GM12891 (cell line): ENCODE results near the gene TBC1D22A.
A peak's percentile ranks its signal among the peaks of the same experiment; 100 is the strongest.
"Not testable (repeated sequence)": the region's sequence is repeated elsewhere in the genome, so short reads cannot be mapped to it uniquely, and the experiment has no call there.

ENCODE experiments used
- DNase-seq: peaks from one replicate; pipeline ENCODE4 v3.0.0; 2011; ENCODE audit warnings: low spot score; ENCODE audit not compliant: insufficient read length
- FAIRE-seq: peaks from 2 replicates; lab custom pipeline; 2011; peaks lifted over from hg19 to GRCh38; lab: Jason Lieb, UNC
- PAX5 ChIP-seq: IDR thresholded peaks from 2 replicates; pipeline ENCODE4 v1.6.1; 2011; ENCODE audit warnings: low read length, moderate library complexity, mild to moderate bottlenecking; ENCODE audit not compliant: insufficient read depth, severe bottlenecking
- POLR2A ChIP-seq: IDR thresholded peaks from 2 replicates; pipeline ENCODE4 v1.6.1; 2011; ENCODE audit warnings: low read depth, low read length, control low read depth
- POLR2AphosphoS5 ChIP-seq: IDR thresholded peaks from 2 replicates; pipeline ENCODE4 v1.6.1; 2011; ENCODE audit warnings: low read depth, low read length, control low read depth
- POU2F2 ChIP-seq: IDR thresholded peaks from 2 replicates; pipeline ENCODE4 v1.6.1; 2011; ENCODE audit warnings: low read depth, mild to moderate bottlenecking, control low read depth, low read length, moderate library complexity
- SPI1 ChIP-seq: IDR thresholded peaks from 2 replicates; pipeline ENCODE4 v1.6.1; 2011; ENCODE audit warnings: low read depth, low read length, control low read depth
- TAF1 ChIP-seq: IDR thresholded peaks from 2 replicates; pipeline ENCODE4 v1.6.1; 2011; ENCODE audit warnings: low read depth, low read length, control low read depth

The TBC1D22A gene

DNA sequence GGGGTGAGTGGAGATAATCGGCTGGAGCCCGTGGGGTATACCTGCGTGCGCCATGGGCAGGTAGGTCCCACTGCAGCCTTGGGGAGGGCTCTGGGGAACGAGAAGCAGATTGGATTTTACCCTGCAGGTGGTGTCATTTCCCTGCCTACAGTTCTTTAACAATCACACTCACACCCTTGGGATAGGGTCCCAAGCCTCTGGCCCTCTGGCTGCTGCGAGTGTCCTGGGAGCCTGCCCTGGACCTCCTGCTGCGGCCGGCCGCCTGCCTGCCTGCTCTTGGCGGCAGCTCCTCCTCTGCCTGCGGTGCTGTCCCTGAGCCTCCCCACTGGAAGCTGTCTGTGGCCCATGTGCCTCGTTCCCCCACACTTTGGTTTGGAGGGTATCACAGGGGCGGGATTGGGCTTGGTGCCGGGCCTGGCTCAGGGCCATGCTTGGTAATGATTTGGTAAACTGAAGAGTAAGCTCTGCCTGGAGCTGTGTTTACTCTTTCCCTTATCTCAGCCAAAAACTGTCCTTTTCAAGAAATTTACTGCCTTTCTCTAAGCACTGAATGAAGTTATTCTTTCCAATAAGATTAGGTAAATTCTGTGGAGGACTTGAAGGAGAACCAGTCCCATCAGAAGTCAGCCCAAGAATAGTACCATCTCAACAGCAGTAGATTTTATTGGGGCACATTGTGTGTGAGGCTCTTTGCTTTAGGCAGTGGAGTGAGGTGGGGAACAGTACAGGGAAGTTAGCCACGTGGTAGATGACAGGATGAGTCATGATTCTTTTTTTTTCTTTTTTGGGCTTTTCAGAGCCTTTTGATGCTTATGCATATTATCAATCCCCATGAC, 53.7 kb downstream of the TBC1D22A start:
- no peak for TF ChIP-seq POU2F2
- TF ChIP-seq POLR2A = no peak
- no peak for DNase-seq

GRCh38 chr22:46817390-46817789, 54.9 kb downstream of the TBC1D22A start:
- DNase-seq, FAIRE-seq: not testable (repeated sequence)

More for the DNA sequence above, 53.7 kb downstream of the TBC1D22A start:
- FAIRE-seq = no peak

GRCh38 chr22:46823248-46823647, 60.8 kb downstream of the TBC1D22A start:
- no peak for TF ChIP-seq POLR2A
- DNase-seq (no peak), FAIRE-seq (no peak)

- no peak for DNase-seq
These were observed 61.2 kb downstream of the TBC1D22A start for GRCh38 chr22:46823654-46824053.

GRCh38 chr22:46824344-46824909, 62.0 kb downstream of the TBC1D22A start:
- TF ChIP-seq SPI1 (no peak), POLR2A (no peak), POU2F2 (no peak), PAX5 (no peak), TAF1 (no peak)
- DNase-seq (no peak), FAIRE-seq (no peak)

More at GRCh38 chr22:46823654-46824053, 61.2 kb downstream of the TBC1D22A start:
- TF ChIP-seq POLR2A (no peak), SPI1 (no peak)
- peak; percentile 59 for FAIRE-seq

- DNase-seq = no peak
- no peak for FAIRE-seq
- TF ChIP-seq SPI1 = no peak
- TF ChIP-seq POLR2A = no peak
- no peak for TF ChIP-seq PAX5
- TF ChIP-seq TAF1 = no peak
- TF ChIP-seq POU2F2 = no peak
- no peak for TF ChIP-seq POLR2AphosphoS5
These were observed 62.6 kb downstream of the TBC1D22A start for GRCh38 chr22:46824980-46825544.

DNA sequence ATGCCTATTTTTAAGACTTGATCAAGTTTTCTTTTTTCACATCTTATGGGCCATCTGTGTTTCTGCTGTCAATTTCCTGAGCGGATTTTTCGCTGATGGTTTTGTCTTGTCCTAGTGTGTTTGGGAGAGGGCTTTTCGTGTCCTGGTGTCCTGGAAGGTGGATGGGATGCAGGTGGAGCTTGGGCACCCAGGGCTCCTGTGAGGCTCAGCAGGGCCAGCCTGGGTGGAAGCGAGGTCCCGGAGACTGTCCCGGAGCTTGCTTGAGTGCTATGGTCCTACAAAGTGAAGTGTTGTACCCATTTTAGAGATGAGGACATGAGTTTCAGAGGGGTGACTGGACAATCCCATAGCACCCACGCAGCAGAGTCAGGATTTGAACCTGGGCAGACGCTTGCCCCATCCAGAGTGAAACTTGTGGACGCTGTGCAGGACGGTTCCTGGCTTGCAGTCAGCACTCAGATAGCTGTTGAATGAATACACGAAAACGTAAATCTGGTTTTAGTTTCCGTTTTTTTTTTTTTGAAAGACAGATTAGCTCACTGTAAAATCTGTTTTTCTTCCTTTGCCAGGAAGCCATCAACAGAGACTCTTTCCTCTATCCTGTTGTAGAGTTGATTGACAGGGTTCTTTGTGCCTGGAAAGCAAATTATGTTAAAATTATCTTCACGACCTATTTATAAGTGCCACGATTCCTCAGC, 64.1 kb downstream of the TBC1D22A start:
- DNase-seq (no peak), FAIRE-seq (no peak)
- no peak for TF ChIP-seq TAF1
- TF ChIP-seq POU2F2 = no peak
- TF ChIP-seq SPI1 = no peak
- TF ChIP-seq POLR2A = no peak
- no peak for TF ChIP-seq PAX5
- no peak for TF ChIP-seq POLR2AphosphoS5

- TF ChIP-seq POLR2AphosphoS5 = no peak
- TF ChIP-seq PAX5 = no peak
- TF ChIP-seq SPI1 = no peak
- TF ChIP-seq TAF1 = no peak
- TF ChIP-seq POU2F2 = no peak
- no peak for TF ChIP-seq POLR2A
- DNase-seq = no peak
- no peak for FAIRE-seq
These were observed 64.8 kb downstream of the TBC1D22A start for GRCh38 chr22:46827136-46827780.

GRCh38 chr22:46827781-46828180, 65.3 kb downstream of the TBC1D22A start:
- FAIRE-seq (no peak), DNase-seq (no peak)
- TF ChIP-seq PAX5 = no peak
- no peak for TF ChIP-seq TAF1
- no peak for TF ChIP-seq POU2F2
- TF ChIP-seq POLR2AphosphoS5 = no peak

DNA sequence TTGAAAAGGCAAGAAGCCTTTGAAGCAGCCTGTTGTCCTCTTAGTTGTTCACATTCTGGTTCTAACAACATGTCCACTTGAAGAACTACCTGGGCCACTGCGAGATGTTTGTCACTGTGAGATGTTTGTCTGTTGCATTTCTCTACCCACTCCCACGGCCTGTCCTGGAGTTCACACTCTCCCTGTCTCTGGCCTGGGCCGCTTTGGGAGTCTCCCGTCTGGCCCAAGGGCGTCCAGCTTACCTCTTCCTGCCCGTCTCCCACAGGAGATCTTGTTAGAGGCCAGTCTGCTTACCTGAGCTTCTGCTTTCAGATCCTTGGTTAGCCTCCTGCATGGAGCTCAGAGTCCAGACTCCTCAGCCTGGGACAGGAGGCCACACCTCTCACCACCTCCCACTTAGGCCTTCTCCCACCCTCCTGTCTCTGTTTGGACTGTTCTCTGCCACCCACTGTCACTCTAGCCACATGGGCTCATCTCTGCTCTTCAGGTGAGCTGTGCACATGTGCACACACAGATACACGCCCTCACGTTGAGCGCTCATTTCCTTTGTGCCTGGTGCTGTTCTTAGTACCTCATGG, 66.0 kb downstream of the TBC1D22A start:
- no peak for FAIRE-seq
- DNase-seq = no peak
- TF ChIP-seq TAF1 (no peak), POU2F2 (no peak), SPI1 (no peak), POLR2AphosphoS5 (no peak), POLR2A (no peak), PAX5 (no peak)
